Left ventricle myocardium inferior (tissue), 1 donor: ENCODE data around the gene MIB1. TPM values are rescaled to one million over a fixed set of nuclear protein-coding genes. Genes with fewer than 3 reads are reported as not detected.
A peak's percentile ranks its signal among the peaks of the same experiment; 100 is the strongest.

Experiments used
- DNase-seq: peaks from one replicate; pipeline ENCODE4 v3.0.0-alpha.2; 2020
- H3K27ac ChIP-seq: fragments of 200-600 bp; replicated peaks from 2 replicates; pipeline ENCODE4 v1.8.0; 2021
- H3K27me3 ChIP-seq: fragments of 200-600 bp; 2 replicates; pipeline ENCODE4 v1.8.0; 2021; ENCODE audit warnings: low read depth
- H3K36me3 ChIP-seq: fragments of 200-600 bp; 2 replicates; pipeline ENCODE4 v1.8.0; 2021
- H3K4me1 ChIP-seq: fragments of 200-600 bp; 2 replicates; pipeline ENCODE4 v1.8.0; 2021
- H3K4me3 ChIP-seq: fragments of 200-600 bp; 2 replicates; pipeline ENCODE4 v1.8.0; 2021; ENCODE audit warnings: mild to moderate bottlenecking, moderate library complexity
- H3K9me3 ChIP-seq: fragments of 200-600 bp; replicated peaks from 2 replicates; pipeline ENCODE4 v1.8.0; 2021
- CTCF ChIP-seq: fragments of 200-600 bp; IDR thresholded peaks from 2 replicates; pipeline ENCODE4 v1.8.0; 2021; ENCODE audit warnings: antibody characterized with exemption, mild to moderate bottlenecking, borderline replicate concordance
- intact Hi-C: fragments of 100-400 bp; cut with micrococcal nuclease; formaldehyde crosslinking; loops from one replicate; pipeline ENCODE4 v1.11.0; 2022
- long read RNA-seq: library from polyadenylated mRNA; unstranded; transcript quantifications from one replicate; pipeline ENCODE4 v2.0.0, GENCODE V29; 2021
- total RNA-seq: library from RNA; stranded (reverse); fragmentation: NEBNext Ultra II Directional; extraction: Animal tissue kit (Norgen Biotek cat#: 25700); gene quantifications from one replicate; pipeline ENCODE4 v1.2.1, GENCODE V29; 2021
- donor health status: DM: no; HTN: yes; CAD: no; lungs with severe emphysema.

MIB1 gene
- 19.5 TPM for total RNA-seq
- long read RNA-seq, full-length matches to known transcripts = 7 of 16 reads
- long read RNA-seq, partial matches to known transcripts = 1 of 16 reads
- long read RNA-seq, other reads (novel, unspliced or antisense) = 8 of 16 reads

GRCh38 chr18:21740538-21741311 is at the start of gene MIB1:
TSS of gene MIB1 (plus strand) at chr18:21740792. CDS start at chr18:21741584, 792 bp downstream.
- peak within 1 kb of the TSS; percentile 98 for H3K27ac ChIP-seq
- peak; percentile 99 for DNase-seq
- peaks cover 8% of the 10 kb centered on the region for H3K9me3 ChIP-seq
- no peaks in the 10 kb centered on the region for H3K27me3 ChIP-seq
- peak within 1 kb of the TSS; percentile 97 for H3K4me3 ChIP-seq
- peaks cover 47% of the 10 kb centered on the region for H3K4me1 ChIP-seq
- intact Hi-C loops = no loop called here
- no peaks in the 10 kb centered on the region for H3K36me3 ChIP-seq
- peak; percentile 10 for TF ChIP-seq CTCF

GRCh38 chr18:21693322-21693721 is 47.3 kb upstream of the MIB1 start:
- no peak overlapping the region for H3K4me3 ChIP-seq
- H3K36me3 ChIP-seq = peaks cover 18% of the 10 kb centered on the region
- intact Hi-C loops = no loop called here
- no peak for DNase-seq
- no peaks in the 10 kb centered on the region for H3K27me3 ChIP-seq
- H3K4me1 ChIP-seq = no peaks in the 10 kb centered on the region
- no peak for TF ChIP-seq CTCF
- no peak overlapping the region for H3K27ac ChIP-seq
- H3K9me3 ChIP-seq = peaks cover 17% of the 10 kb centered on the region

- no peak for TF ChIP-seq CTCF
- H3K27me3 ChIP-seq = no peaks in the 10 kb centered on the region
- H3K4me3 ChIP-seq = no peak overlapping the region
- H3K9me3 ChIP-seq = no peaks in the 10 kb centered on the region
- DNase-seq = no peak
- intact Hi-C loops = no loop called here
- peaks cover 18% of the 10 kb centered on the region for H3K36me3 ChIP-seq
- peaks cover 28% of the 10 kb centered on the region for H3K4me1 ChIP-seq
- no peak overlapping the region for H3K27ac ChIP-seq
These were observed 40.0 kb upstream of the MIB1 start for GRCh38 chr18:21700528-21701075.

- intact Hi-C loops = no loop called here
- H3K36me3 ChIP-seq = peaks cover 18% of the 10 kb centered on the region
- H3K27ac ChIP-seq = no peak overlapping the region
- no peaks in the 10 kb centered on the region for H3K9me3 ChIP-seq
- H3K4me3 ChIP-seq = no peak overlapping the region
- no peaks in the 10 kb centered on the region for H3K27me3 ChIP-seq
- no peak for TF ChIP-seq CTCF
- DNase-seq = no peak
- H3K4me1 ChIP-seq = peaks cover 31% of the 10 kb centered on the region
These were observed 39.0 kb upstream of the MIB1 start for GRCh38 chr18:21701621-21702020.

- Histone ChIP-seq H3K27me3 (no peaks in the 10 kb centered on the region), H3K4me3 (no peak overlapping the region), H3K27ac (no peak overlapping the region), H3K36me3 (peaks cover 18% of the 10 kb centered on the region), H3K9me3 (no peaks in the 10 kb centered on the region), H3K4me1 (peaks cover 31% of the 10 kb centered on the region)
- no peak for DNase-seq
- intact Hi-C loops = no loop called here
- TF ChIP-seq CTCF = no peak
These were observed 38.0 kb upstream of the MIB1 start for GRCh38 chr18:21702602-21703001.
